Activated CD8-positive, alpha-beta T cell treated with anti-CD3 and anti-CD28 coated beads for 36 hours (primary cell): ENCODE data around the gene FAM110A. TPM values are rescaled to one million over a fixed set of nuclear protein-coding genes. Genes with fewer than 3 reads are reported as not detected.
"Not testable (repeated sequence)": the region's sequence is repeated elsewhere in the genome, so short reads cannot be mapped to it uniquely, and the experiment has no call there.

Experiments
- ATAC-seq: fragments of 200-7000 bp; cut with Tn5 transposase; one replicate; pipeline ENCODE4 v1.10.0; 2021; ENCODE audit warnings: mild to moderate bottlenecking, moderate library complexity
- CTCF ChIA-PET: fragments of 350-600 bp; sonication (Branson Sonifier 250); formaldehyde crosslinking; loops from one replicate; lab custom pipeline; 2021; ENCODE audit warnings: antibody characterized with exemption; lab: Charles Lee
- POLR2A ChIA-PET: fragments of 350-600 bp; sonication (Branson Sonifier 250); formaldehyde crosslinking; loops from one replicate; lab custom pipeline; 2021; ENCODE audit warnings: antibody characterized with exemption; lab: Charles Lee
- DNase-seq: peaks from one replicate; pipeline ENCODE4 v3.0.0-alpha.2; 2020
- H3K27ac Mint-ChIP-seq: one replicate; pipeline ENCODE4 v1.8.0; 2021; ENCODE audit warnings: mild to moderate bottlenecking, mixed read lengths
- H3K27me3 Mint-ChIP-seq: one replicate; pipeline ENCODE4 v1.8.0; 2021; ENCODE audit warnings: mixed read lengths
- H3K36me3 Mint-ChIP-seq: one replicate; pipeline ENCODE4 v1.8.0; 2021; ENCODE audit warnings: low read depth, mixed read lengths
- H3K4me1 Mint-ChIP-seq: one replicate; pipeline ENCODE4 v1.8.0; 2021; ENCODE audit warnings: low read depth, mixed read lengths
- H3K4me3 Mint-ChIP-seq: one replicate; pipeline ENCODE4 v1.8.0; 2021; ENCODE audit warnings: mild to moderate bottlenecking, moderate library complexity, mixed read lengths
- H3K9me3 Mint-ChIP-seq: one replicate; pipeline ENCODE4 v1.8.0; 2021; ENCODE audit warnings: mixed read lengths
- CTCF ChIP-seq: fragments of 200-600 bp; IDR thresholded peaks from one replicate; pipeline ENCODE4 v1.8.0; 2022; ENCODE audit warnings: antibody characterized with exemption, mild to moderate bottlenecking
- intact Hi-C: fragments of 100-400 bp; cut with micrococcal nuclease; formaldehyde crosslinking; loops from one replicate; pipeline ENCODE4 v1.10.0; 2022
- total RNA-seq, 2 experiments: library from RNA; stranded (reverse); gene quantifications; one replicate each; pipeline ENCODE4 v1.2.3, GENCODE V29; 2021

FAM110A gene
- total RNA-seq, 2 experiments from 2014 or later: 20.5 to 23.1 TPM

GRCh38 chr20:824916-825315 is 8.6 kb upstream of the FAM110A start:
- H3K4me1 Mint-ChIP-seq: no peaks in the 10 kb centered on the region
- H3K27me3 Mint-ChIP-seq: no peaks in the 10 kb centered on the region
- intact Hi-C loops: no loop called here
- DNase-seq: no peak
- ATAC-seq: no peak
- H3K9me3 Mint-ChIP-seq: no peaks in the 10 kb centered on the region
- ChIA-PET CTCF (no interaction called here), POLR2A (interaction anchor here (0.6 kb wide), 1 partner anchor 9 kb away, joined by 3 read pairs; the partner anchor contains the start of gene FAM110A)
- no peaks in the 10 kb centered on the region for H3K36me3 Mint-ChIP-seq
- TF ChIP-seq CTCF: no peak
- H3K4me3 Mint-ChIP-seq: no peak overlapping the region
- H3K27ac Mint-ChIP-seq: no peak overlapping the region

- no peak for DNase-seq
- Mint-ChIP-seq H3K27ac (no peak overlapping the region), H3K9me3 (no peaks in the 10 kb centered on the region), H3K36me3 (no peaks in the 10 kb centered on the region), H3K4me3 (no peak overlapping the region), H3K27me3 (no peaks in the 10 kb centered on the region), H3K4me1 (no peaks in the 10 kb centered on the region)
- ChIA-PET POLR2A (no interaction called here), CTCF (no interaction called here)
- intact Hi-C loops: no loop called here
- no peak for TF ChIP-seq CTCF
- ATAC-seq: no peak
Observed at GRCh38 chr20:825710-826421, 7.6 kb upstream of the FAM110A start.

GRCh38 chr20:826695-827323 is 6.7 kb upstream of the FAM110A start:
- CTCF ChIA-PET: no interaction called here
- POLR2A ChIA-PET: no interaction called here
- intact Hi-C loops: no loop called here
- Mint-ChIP-seq H3K27me3 (no peaks in the 10 kb centered on the region), H3K9me3 (no peaks in the 10 kb centered on the region), H3K4me3 (no peak overlapping the region), H3K36me3 (no peaks in the 10 kb centered on the region), H3K27ac (no peak overlapping the region), H3K4me1 (no peaks in the 10 kb centered on the region)
- TF ChIP-seq CTCF: no peak
- no peak for DNase-seq
- no peak for ATAC-seq

- CTCF ChIA-PET, DNase-seq, H3K36me3 Mint-ChIP-seq, H3K27ac Mint-ChIP-seq, ATAC-seq, H3K4me3 Mint-ChIP-seq, H3K9me3 Mint-ChIP-seq, POLR2A ChIA-PET, H3K4me1 Mint-ChIP-seq, H3K27me3 Mint-ChIP-seq, intact Hi-C loops: not testable (repeated sequence)
Observed at GRCh38 chr20:827981-828380, 5.5 kb upstream of the FAM110A start.

- intact Hi-C loops: no loop called here
- no peak for TF ChIP-seq CTCF
- ChIA-PET CTCF (interaction anchor here (3.4 kb wide), 1 partner anchor 128 kb away, joined by 15 read pairs; no protein-coding TSS in a partner anchor), POLR2A (no interaction called here)
- peaks cover 5% of the 10 kb centered on the region for H3K4me1 Mint-ChIP-seq
- no peaks in the 10 kb centered on the region for H3K27me3 Mint-ChIP-seq
- ATAC-seq: no peak
- no peak overlapping the region for H3K27ac Mint-ChIP-seq
- H3K9me3 Mint-ChIP-seq: no peaks in the 10 kb centered on the region
- H3K36me3 Mint-ChIP-seq: no peaks in the 10 kb centered on the region
- no peak for DNase-seq
- no peak overlapping the region for H3K4me3 Mint-ChIP-seq
Observed at GRCh38 chr20:828987-829386, 4.5 kb upstream of the FAM110A start.
